Measurements from ENCODE around the gene NTM.

The NTM gene

GRCh38 chr11:132263241-132263640 lies 892.8 kb downstream of the NTM start:
- no peak for DNase-seq (ENCODE audit: low spot score)

- DNase-seq (ENCODE audit: low spot score), result no peak
These were observed 893.5 kb downstream of the NTM start for GRCh38 chr11:132263875-132264274.

GRCh38 chr11:132264616-132265015 lies 894.2 kb downstream of the NTM start:
- DNase-seq (ENCODE audit: low spot score), result no peak

GRCh38 chr11:132278801-132279574 lies 908.6 kb downstream of the NTM start:
- DNase-seq (ENCODE audit: low spot score), result peak; percentile 55

GRCh38 chr11:132284048-132284447 lies 913.6 kb downstream of the NTM start:
- DNase-seq (ENCODE audit: low spot score), result no peak

GRCh38 chr11:132284611-132285010 lies 914.2 kb downstream of the NTM start:
- no peak for DNase-seq (ENCODE audit: low spot score)

GRCh38 chr11:132285631-132286030 lies 915.2 kb downstream of the NTM start:
- DNase-seq (ENCODE audit: low spot score), result no peak

- no peak for DNase-seq (ENCODE audit: low spot score)
These were observed 915.7 kb downstream of the NTM start for GRCh38 chr11:132286106-132286505.

GRCh38 chr11:132288036-132288435 lies 917.6 kb downstream of the NTM start:
- no peak for DNase-seq (ENCODE audit: low spot score)

GRCh38 chr11:132289590-132290256 lies 919.3 kb downstream of the NTM start:
- no peak for DNase-seq (ENCODE audit: low spot score)

- DNase-seq (ENCODE audit: low spot score), result no peak
These were observed 923.2 kb downstream of the NTM start for GRCh38 chr11:132293586-132293985.

- DNase-seq (ENCODE audit: low spot score), result no peak
These were observed 926.7 kb downstream of the NTM start for GRCh38 chr11:132296946-132297610.

GRCh38 chr11:132298357-132298756 lies 927.9 kb downstream of the NTM start:
- DNase-seq (ENCODE audit: low spot score), result no peak

GRCh38 chr11:132300283-132300682 lies 929.9 kb downstream of the NTM start:
- DNase-seq (ENCODE audit: low spot score), result peak; percentile 43

- DNase-seq (ENCODE audit: low spot score), result no peak
These were observed 931.0 kb downstream of the NTM start for GRCh38 chr11:132301465-132301864.

- DNase-seq (ENCODE audit: low spot score), result no peak
These were observed 931.5 kb downstream of the NTM start for GRCh38 chr11:132301900-132302299.

GRCh38 chr11:132307309-132308020 lies 937.0 kb downstream of the NTM start:
- DNase-seq (ENCODE audit: low spot score), result no peak

GRCh38 chr11:132310390-132311375 lies 940.3 kb downstream of the NTM start:
- DNase-seq (ENCODE audit: low spot score), result no peak

- no peak for DNase-seq (ENCODE audit: low spot score)
These were observed 941.3 kb downstream of the NTM start for GRCh38 chr11:132311703-132312102.

- no peak for DNase-seq (ENCODE audit: low spot score)
These were observed 941.7 kb downstream of the NTM start for GRCh38 chr11:132312161-132312560.

GRCh38 chr11:132312701-132313111 lies 942.3 kb downstream of the NTM start:
- peak; percentile 70 for DNase-seq (ENCODE audit: low spot score)
